Gastrocnemius medialis (tissue), 4 donors: ENCODE results near the gene POC1A.

Experiments
- POLR2A ChIP-seq, 2 donors: fragments of 450-650 bp; IDR thresholded peaks; one replicate each; pipeline ENCODE4 v1.6.1; 2017; ENCODE audit warnings: antibody characterized with exemption in 2 of 2, mild to moderate bottlenecking in 2 of 2, moderate library complexity in 2 of 2
- TF ChIP-seq, protein P1 (sequence below), 5 experiments: fragments of 450-650 bp in 3 of 5; fragments of 200-600 bp in 2 of 5; sonication (generic) in 2 of 5; IDR thresholded peaks in 4 of 5; conservative IDR thresholded peaks in 1 of 5; 1 replicate in 4 of 5; 2 replicates in 1 of 5; pipeline ENCODE4 v1.5.1; 2016 to 2019; ENCODE audit warnings: antibody characterized with exemption in 5 of 5, mild to moderate bottlenecking in 3 of 5, moderate library complexity in 3 of 5

DNA sequence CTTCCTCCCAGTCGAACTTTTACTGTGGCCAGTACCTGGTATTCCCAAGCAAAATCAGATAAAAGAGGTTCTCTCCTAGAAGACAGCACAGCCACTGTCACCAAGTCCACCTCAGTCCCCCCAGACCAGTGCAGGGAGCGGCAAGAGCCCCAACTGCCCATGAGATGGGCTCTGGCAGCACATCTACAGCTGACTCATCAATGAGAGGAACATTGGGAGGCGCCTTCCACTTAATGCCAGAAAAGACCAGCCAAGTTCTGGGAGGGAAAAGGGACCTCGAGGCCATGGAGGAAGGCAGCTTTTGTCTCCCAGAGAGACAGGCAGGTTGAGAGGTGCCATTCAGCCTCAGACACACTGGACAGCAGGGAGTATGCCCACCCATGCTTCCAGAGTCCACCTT, 28.2 kb downstream of the POC1A start:
- TF ChIP-seq, protein P1, sequence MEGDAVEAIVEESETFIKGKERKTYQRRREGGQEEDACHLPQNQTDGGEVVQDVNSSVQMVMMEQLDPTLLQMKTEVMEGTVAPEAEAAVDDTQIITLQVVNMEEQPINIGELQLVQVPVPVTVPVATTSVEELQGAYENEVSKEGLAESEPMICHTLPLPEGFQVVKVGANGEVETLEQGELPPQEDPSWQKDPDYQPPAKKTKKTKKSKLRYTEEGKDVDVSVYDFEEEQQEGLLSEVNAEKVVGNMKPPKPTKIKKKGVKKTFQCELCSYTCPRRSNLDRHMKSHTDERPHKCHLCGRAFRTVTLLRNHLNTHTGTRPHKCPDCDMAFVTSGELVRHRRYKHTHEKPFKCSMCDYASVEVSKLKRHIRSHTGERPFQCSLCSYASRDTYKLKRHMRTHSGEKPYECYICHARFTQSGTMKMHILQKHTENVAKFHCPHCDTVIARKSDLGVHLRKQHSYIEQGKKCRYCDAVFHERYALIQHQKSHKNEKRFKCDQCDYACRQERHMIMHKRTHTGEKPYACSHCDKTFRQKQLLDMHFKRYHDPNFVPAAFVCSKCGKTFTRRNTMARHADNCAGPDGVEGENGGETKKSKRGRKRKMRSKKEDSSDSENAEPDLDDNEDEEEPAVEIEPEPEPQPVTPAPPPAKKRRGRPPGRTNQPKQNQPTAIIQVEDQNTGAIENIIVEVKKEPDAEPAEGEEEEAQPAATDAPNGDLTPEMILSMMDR (IDR thresholded peaks at IDR 0.05 in 4 of 5, conservative IDR thresholded peaks at IDR 0.05 in 1 of 5) = no peak
- no peak for TF ChIP-seq POLR2A (IDR thresholded peaks at IDR 0.05)
